SIG-M5 treated with dmso at 0.1 percent for 504 hours (cell line): Measurements from ENCODE around the gene USP54.

Experiments
- DNase-seq: peaks from one replicate; lab custom pipeline; 2025; ENCODE audit not compliant: unreplicated experiment; lab: John Stamatoyannopoulos, UW

Gene USP54

GRCh38 chr10:73537288-73537687 lies 53.9 kb downstream of the USP54 start:
- DNase-seq = no peak

- no peak for DNase-seq
Observed at GRCh38 chr10:73534857-73535256, 56.3 kb downstream of the USP54 start.

GRCh38 chr10:73529089-73529832 lies 61.9 kb downstream of the USP54 start:
- DNase-seq = peak; percentile 82

GRCh38 chr10:73522263-73522662 lies 68.9 kb downstream of the USP54 start:
- no peak for DNase-seq

- DNase-seq = no peak
Observed at GRCh38 chr10:73519336-73519735, 71.8 kb downstream of the USP54 start.

DNA sequence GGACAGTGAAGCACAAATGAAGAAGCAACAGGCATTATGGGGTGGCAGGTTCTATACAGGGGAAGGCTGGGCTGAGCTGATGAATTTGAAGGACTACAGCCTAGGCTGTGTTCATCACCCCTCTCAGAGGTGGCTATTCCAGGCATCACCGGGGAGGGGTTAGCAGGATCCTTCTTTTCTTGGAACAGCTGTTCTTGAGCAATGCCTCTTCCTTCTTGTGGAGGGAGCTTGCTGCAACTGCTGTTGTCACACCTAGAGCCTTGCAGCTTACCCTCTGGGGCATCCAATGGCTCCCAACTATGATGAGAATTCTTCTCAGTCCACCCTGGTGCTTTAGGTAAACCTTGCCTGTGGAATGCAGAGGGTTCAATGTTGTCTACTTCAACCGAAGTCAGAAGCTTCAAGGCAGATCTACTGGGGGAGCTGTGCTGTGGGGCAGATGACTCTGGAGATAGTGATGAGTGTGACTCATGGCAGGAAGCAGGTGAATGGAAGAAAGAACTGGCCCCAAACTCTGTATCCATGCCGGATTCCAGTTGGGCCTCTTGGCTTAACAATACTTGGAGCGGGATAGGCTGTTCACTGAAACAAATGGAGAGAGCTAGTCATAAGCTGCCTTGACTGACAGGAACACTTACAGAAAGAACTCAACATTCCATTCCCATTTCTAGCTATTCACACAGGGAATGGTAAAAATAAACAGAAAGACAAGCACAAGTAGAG lies 73.8 kb downstream of the USP54 start:
- DNase-seq = no peak

DNA sequence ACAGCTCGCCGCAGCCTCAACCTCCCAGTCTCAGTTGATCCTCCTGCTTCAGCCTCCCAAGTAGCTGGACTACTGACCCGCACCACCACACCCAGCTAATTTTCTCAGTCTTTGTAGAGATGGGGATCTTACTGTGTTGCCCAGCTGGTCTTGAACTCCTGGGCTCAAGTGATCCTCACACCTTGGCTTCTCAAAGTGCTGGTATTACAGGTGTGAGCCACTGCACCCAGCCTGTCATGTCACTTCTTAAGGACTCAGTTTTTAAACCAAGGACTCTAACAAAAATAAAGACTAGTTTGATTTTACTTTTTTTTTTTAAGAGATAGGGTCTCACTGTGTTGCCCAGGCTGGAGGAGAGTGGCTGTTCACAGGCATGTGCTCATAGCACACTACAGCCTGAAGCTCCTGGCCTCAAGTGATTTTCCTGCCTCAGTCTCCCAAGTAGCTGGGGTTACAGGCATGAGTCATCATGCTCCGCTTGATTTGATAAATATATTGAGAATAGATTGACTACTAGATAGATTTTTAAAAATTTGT lies 78.9 kb downstream of the USP54 start:
- no peak for DNase-seq

DNA sequence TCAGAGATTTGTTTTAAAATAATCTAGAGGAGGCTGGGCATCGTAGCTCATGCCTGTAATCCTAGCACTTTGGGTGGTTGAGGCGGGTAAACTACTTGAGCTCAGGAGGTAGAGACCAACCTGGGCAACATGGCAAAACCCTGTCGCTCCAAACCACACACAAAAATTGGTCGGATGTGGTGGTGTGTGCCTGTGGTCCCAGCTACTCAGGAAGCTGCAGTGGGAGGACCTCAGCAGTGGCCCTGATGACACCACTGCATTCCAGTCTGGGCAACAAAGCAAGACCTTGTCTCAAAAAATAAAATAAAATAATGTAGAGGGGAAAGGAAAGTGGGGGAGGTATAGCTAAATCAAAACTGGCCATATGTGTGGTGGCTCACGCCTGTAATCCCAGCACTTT lies 81.4 kb downstream of the USP54 start:
- DNase-seq = no peak

- no peak for DNase-seq
Observed at GRCh38 chr10:73506491-73506890, 84.7 kb downstream of the USP54 start.

- no peak for DNase-seq
Observed at GRCh38 chr10:73506074-73506473, 85.1 kb downstream of the USP54 start.

DNA sequence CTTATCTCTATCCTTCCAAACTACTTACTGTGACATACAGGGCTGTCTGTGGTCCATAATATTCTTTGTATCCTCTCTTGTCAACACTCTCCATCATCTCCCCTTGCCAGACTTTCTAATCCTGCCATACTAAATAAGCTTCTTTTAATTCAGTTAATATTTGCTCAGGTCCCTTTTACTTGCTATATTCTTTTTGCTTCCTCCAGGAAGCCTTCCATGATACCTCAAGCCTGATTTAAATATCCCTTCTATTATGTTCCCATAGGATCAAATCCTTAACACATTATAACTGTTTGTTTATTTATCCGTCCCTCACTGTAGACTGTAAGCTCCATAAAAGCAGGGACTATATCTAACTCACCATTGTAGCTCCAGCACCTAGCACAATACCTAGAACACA lies 88.1 kb downstream of the USP54 start:
- DNase-seq = no peak

- peak; percentile 43 for DNase-seq
Observed at GRCh38 chr10:73501651-73502050, 89.5 kb downstream of the USP54 start.

GRCh38 chr10:73497623-73498022 lies 93.5 kb downstream of the USP54 start:
- DNase-seq = no peak

DNA sequence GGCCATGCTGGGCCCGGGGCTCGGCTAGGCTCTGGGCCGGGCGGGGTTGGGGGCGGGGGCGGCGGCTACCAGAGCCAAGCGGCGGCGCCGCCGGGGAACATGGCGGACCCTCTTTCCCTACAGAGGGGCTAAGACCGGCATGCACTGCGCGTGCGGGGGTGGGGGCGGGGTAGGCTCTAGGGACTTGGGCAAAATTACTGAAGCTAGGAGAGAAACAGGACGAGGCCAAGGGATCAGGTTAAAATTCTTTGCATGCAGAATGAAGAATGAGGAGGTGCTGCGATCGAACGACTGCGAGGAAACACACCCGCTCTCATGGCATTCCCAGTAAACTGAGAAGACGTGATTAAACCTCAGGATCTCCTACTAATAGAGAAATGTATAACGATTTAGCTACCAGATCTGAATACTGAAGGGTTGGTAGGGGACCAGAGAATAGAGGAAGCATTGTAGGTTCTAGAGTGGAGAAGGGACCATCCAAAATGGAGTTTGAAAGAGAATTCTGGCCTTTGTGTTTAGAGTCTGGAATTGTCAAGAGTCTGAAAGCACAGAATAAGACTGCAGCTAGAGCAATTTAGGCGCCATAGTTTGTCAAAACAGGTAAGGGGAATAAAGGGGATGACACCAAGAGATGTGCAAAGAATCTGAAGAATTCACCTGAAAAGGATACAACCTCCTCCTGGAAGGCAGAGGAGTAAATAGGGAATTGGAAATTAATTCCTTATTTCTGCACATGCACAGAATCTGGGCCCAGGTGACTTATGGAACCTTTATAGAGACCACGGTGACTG lies 95.1 kb downstream of the USP54 start, which contains the start of gene PPP3CB:
TSS of gene PPP3CB (minus strand) at position 141 of the 791 bp plus-strand sequence. CDS start at position 6, 135 bp downstream.
- peak; percentile 89 for DNase-seq

- DNase-seq = peak; percentile 75
Observed at GRCh38 chr10:73495226-73495883, 95.8 kb downstream of the USP54 start.

DNA sequence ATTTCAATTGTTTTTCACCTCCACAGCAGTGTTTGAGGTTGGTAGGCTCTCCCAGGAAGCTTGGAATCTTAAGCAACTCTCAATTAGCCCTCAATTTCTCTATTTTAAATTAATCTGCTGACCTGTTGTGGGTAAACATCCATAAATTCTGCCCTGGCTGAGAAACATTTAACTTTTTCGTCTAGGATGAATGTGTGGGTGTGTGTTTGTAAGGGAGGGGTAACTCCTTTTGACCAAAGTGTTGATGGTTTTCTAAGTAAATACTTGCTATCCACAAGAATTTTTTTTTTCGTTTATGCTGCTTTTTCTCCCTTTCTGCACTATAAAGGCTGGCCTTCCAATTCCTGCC lies 96.3 kb downstream of the USP54 start:
- no peak for DNase-seq

DNA sequence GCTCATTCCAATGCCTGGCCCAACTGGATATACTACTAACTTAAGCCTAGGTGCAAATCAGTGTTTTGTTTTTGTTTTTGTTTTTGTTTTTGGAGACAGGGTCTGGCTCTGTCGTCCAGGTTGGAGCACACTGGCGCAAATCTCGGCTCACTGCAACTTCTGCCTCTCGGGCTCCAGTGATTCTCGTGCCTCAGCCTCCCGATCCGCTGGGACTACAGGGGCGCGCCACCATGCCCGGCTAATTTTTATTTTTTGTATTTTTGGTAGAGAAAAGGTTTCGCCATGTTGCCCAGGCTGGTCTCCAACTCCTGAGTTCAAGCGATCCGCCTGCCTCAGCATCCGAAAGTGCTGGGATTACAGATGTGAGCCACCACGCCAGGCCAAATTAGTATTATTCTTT lies 96.9 kb downstream of the USP54 start:
- DNase-seq = no peak

GRCh38 chr10:73493781-73494180 lies 97.4 kb downstream of the USP54 start:
- no peak for DNase-seq

GRCh38 chr10:73486601-73487000 lies 104.5 kb downstream of the USP54 start:
- DNase-seq = no peak

DNA sequence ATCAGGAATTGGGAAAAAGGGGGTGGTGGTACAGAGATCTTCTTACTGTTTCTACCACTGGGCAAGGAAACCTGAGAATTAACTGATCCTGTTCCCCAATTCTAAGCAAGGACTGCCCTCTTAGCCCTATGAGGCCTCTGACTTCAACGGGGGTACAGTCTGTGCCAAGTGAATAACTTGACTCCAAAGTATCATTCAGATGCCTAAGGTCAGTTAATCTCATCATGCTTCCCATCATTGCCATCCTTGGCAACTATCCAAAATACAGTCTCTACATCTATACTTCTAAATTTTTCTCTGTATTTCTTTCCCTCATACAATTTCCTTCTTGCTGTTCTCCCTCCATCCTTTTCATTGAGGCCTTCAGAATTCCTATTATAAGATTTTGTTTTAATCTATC lies 105.8 kb downstream of the USP54 start:
- DNase-seq = no peak

DNA sequence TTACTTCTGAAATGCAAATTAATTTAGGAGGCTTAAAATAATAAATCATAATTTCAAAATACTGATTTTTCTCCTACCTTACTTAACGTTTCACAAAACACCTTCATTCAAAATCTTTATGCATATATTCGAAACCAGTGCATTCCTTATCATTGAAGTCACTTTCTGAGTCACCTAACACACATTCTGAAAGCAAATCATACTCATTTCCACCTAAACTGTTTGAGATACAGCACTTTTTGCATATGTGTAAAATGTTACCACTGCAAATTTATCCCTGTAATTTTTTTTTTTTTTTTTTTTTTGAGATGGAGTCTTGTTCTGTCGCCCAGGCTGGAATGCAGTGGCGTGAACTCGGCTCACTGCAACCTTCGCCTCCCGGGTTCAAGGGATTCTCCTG lies 111.0 kb downstream of the USP54 start:
- no peak for DNase-seq
